GM13976 (cell line): Measurements from ENCODE around the gene PDE2A.

Source experiments
- DNase-seq: peaks from one replicate; pipeline ENCODE4 v3.0.0; 2012; ENCODE audit warnings: low spot score
- CTCF ChIP-seq: IDR thresholded peaks from 2 replicates; pipeline ENCODE4 v1.5.1; 2012; ENCODE audit warnings: borderline replicate concordance, mild to moderate bottlenecking; ENCODE audit not compliant: insufficient read depth; ENCODE audit errors: extremely low read depth, missing control alignments, control extremely low read depth
- in situ Hi-C: fragments of 300-500 bp; cut with MboI; formaldehyde crosslinking; loops from one replicate; pipeline ENCODE4 v1.12.0; 2022; ENCODE audit warnings: low sequenced_read_pairs, mixed read lengths, inconsistent platforms; ENCODE audit not compliant: unreplicated experiment

The PDE2A gene

GRCh38 chr11:72693271-72693968, 19.2 kb upstream of the PDE2A start:
- in situ Hi-C loops: no loop called here
- TF ChIP-seq CTCF: no peak
- DNase-seq: no peak

- in situ Hi-C loops: no loop called here
- no peak for DNase-seq
- no peak for TF ChIP-seq CTCF
Measured at GRCh38 chr11:72692498-72693237, 18.4 kb upstream of the PDE2A start.

GRCh38 chr11:72690166-72690565, 15.9 kb upstream of the PDE2A start:
- in situ Hi-C loops: no loop called here
- no peak for DNase-seq
- TF ChIP-seq CTCF: no peak

- in situ Hi-C loops: no loop called here
- no peak for DNase-seq
- TF ChIP-seq CTCF: no peak
Measured at GRCh38 chr11:72688929-72689328, 14.7 kb upstream of the PDE2A start.

GRCh38 chr11:72688486-72688885, 14.3 kb upstream of the PDE2A start:
- in situ Hi-C loops: no loop called here
- no peak for DNase-seq
- no peak for TF ChIP-seq CTCF

- in situ Hi-C loops: no loop called here
- TF ChIP-seq CTCF: no peak
- DNase-seq: no peak
Measured at GRCh38 chr11:72687326-72687725, 13.1 kb upstream of the PDE2A start.
